COLO829 (cell line): ENCODE measurements around the gene CMTR2.
"Not testable (repeated sequence)": the region's sequence is repeated elsewhere in the genome, so short reads cannot be mapped to it uniquely, and the experiment has no call there.

Experiments used
- DNase-seq: peaks from one replicate; pipeline ENCODE4 v3.0.0; 2012; ENCODE audit warnings: low spot score

CMTR2 gene, protein sequence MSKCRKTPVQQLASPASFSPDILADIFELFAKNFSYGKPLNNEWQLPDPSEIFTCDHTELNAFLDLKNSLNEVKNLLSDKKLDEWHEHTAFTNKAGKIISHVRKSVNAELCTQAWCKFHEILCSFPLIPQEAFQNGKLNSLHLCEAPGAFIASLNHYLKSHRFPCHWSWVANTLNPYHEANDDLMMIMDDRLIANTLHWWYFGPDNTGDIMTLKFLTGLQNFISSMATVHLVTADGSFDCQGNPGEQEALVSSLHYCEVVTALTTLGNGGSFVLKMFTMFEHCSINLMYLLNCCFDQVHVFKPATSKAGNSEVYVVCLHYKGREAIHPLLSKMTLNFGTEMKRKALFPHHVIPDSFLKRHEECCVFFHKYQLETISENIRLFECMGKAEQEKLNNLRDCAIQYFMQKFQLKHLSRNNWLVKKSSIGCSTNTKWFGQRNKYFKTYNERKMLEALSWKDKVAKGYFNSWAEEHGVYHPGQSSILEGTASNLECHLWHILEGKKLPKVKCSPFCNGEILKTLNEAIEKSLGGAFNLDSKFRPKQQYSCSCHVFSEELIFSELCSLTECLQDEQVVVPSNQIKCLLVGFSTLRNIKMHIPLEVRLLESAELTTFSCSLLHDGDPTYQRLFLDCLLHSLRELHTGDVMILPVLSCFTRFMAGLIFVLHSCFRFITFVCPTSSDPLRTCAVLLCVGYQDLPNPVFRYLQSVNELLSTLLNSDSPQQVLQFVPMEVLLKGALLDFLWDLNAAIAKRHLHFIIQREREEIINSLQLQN

GRCh38 chr16:71288890-71289731 is at the start of gene CMTR2:
Gene CMTR2, minus strand, starts transcription at chr16:71289402. Its CDS starts 3,482 bp downstream, at chr16:71285920.
- peak; percentile 91 for DNase-seq

GRCh38 chr16:71338632-71339031 is 49.4 kb upstream of the CMTR2 start:
- no peak for DNase-seq

- peak; percentile 13 for DNase-seq
Measured at GRCh38 chr16:71338193-71338592, 49.0 kb upstream of the CMTR2 start.

DNA sequence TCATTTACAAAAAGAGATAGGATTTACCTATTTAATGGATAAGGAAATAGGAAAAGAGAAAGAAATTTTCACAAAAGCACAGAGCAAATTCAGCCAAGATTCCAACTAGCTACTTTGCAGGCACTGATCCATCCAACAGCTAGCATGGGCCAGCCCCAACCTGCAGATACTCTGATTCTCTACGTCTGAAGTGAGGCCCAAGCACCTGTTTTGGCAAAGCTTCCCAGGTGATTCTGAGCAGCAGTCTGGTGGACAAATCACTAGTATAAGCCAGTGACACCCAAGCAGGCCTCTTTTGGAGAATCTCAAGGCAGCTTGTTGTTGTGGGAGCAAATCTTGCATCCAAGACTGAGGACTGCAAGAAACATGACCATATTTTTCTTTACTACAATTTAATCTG is 48.4 kb upstream of the CMTR2 start:
- DNase-seq = no peak

DNA sequence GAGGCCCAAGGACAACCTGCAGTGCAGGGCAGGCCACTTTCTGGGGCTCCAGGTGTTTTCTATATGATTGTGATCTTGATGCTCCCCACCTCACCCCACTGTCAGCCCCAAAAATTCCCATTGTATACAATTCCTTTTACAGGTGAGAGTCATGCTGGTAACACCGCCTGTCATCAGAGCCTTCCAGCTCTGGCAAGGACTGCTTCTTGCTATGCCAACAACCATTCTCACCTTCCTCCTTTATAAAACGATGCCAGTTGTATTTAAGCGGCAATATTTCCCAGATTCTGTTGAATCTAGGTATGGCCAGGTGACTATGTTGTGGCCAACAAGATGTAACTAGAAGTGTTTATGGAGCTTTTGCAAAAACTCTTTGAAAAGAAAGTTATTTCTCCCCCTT is 38.9 kb upstream of the CMTR2 start:
- no peak for DNase-seq

- no peak for DNase-seq
Measured at GRCh38 chr16:71327720-71328119, 38.5 kb upstream of the CMTR2 start.

DNA sequence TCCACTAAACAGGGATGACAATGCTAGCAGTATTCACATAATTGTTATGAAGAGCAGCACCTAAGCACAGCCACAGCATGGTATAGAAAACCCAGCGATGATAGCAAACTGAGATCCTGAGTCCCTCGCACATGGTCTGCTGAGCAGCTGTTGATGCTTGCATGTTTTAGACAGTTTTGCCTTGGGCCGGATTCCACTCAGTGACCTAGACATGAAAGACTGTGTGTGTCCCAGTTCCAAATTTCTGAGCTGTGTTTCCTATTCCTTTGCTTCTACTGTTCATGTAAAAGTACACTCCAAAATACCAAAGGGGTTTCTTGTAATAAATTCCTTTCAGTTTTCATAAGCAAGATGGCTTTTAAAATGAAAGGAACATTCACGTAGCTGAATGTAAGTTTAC is 30.8 kb upstream of the CMTR2 start:
- no peak for DNase-seq

GRCh38 chr16:71315269-71315668 is 26.1 kb upstream of the CMTR2 start:
- DNase-seq = no peak

GRCh38 chr16:71313591-71313990 is 24.4 kb upstream of the CMTR2 start:
- DNase-seq = not testable (repeated sequence)

- peak; percentile 9 for DNase-seq
Measured at GRCh38 chr16:71311553-71312158, 22.5 kb upstream of the CMTR2 start.

- no peak for DNase-seq
Measured at GRCh38 chr16:71303938-71304337, 14.7 kb upstream of the CMTR2 start.

DNA sequence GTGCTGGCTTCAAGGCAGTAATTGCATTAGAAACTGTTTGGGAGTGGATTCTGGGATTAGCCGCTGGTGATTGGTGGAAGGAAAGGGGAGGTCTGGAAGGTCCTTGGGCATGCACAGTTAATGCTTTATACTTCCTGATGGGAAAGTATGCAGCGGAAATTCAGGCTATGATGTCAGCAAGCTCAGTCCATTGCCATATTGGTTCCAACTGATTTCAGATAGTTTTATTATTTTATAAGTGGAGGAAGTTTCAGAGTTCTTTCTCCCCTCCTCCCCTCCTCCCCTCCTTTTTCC is 8.1 kb upstream of the CMTR2 start:
- DNase-seq = no peak

- no peak for DNase-seq
Measured at GRCh38 chr16:71296584-71297340, 7.6 kb upstream of the CMTR2 start.

DNA sequence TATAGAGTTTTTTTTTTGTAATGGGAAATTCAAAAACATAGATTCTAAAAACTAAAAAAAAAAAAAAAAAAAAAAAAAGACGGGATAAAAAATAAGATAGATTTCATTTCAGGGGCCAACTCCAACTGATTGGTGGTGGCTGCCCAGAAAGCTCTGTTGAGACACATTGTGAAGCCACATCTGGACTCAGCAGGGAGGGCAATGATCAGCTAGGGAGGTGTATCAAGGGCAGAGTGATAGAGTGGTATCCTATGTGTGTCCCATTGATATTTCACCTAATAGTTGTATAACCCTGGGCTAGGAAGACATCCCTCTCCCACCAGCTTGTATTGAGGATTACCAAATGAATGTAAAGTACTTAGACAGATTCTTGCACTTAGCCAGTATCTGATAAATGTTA is 6.7 kb upstream of the CMTR2 start:
- no peak for DNase-seq

GRCh38 chr16:71293919-71294318 is 4.7 kb upstream of the CMTR2 start:
- DNase-seq = no peak

- not testable (repeated sequence) for DNase-seq
Measured at GRCh38 chr16:71292095-71292494, 2.9 kb upstream of the CMTR2 start.

DNA sequence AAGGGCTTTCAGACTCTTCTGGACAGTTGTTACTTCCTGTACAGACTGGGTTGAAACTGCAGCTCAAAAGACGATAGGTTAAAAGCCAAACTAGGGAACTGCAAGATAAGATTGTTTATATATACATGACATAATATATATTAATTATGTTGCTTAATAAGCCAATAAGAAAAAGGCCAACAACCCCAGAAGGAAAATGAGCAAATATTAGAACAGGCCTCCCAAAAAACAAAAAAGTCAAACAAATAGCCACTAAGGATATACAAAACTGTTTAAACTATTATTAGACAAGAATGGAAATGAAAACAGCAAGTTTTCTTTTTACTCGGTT is 495 bp upstream of the CMTR2 start:
- DNase-seq = no peak

DNA sequence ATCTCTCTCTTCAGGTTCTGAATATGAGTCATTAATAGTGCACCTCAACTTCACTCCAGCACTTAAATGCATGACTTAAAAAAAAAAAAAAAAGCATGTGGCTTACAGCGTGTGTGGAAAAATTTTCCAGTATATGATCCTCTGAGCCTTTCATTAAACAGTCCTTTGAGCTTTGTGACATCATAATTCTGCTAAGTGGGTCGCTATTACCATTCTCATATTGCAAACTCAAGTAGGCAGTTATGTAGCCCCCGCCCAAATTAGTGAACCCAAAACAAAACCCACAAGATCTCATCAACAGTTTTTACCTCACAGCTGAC is 672 bp downstream of the CMTR2 start:
- DNase-seq = no peak

- no peak for DNase-seq
Measured at GRCh38 chr16:71287911-71288310, 1.3 kb downstream of the CMTR2 start.

DNA sequence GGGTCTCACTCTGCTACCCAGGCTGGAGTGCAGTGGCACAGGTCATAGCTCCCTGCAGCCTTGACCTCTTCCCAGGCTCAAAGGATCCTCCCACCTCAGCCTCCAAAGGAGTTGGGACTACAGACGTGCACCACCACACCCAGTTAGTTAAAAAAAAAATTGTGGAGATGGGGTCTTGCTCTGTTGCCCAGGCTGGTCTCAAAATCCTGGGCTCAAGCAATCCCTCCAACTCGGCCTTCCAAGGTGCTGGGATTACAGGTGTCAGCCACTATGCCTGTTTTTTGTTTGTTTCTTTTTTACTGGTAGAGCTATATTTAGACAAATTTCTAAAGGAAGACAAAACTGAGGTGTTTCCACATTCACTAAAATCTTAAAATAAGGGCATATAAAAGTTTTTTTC is 1.7 kb downstream of the CMTR2 start:
- no peak for DNase-seq

GRCh38 chr16:71283612-71284011 is 5.6 kb downstream of the CMTR2 start:
- no peak for DNase-seq

DNA sequence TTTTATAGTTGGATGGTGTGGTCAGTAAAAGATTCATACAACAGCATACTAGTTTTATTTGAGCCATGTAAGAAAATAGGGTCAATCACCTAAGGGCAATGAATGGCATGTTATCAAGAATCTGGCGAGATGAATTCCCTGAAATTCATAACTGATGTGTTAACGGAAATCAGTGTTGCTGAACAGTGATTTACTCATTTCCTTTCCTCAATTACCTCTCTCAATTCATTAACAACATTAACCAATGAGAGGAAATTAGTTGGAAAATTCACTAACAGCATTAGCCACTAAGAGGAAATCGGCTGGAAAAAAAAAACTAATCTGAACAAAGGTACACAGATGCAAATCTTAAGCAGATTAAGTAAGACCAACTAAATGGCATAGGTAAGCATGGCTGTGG is 6.3 kb downstream of the CMTR2 start:
- no peak for DNase-seq
